SK-N-SH treated with all-trans-retinoic acid at 6 μM for 48 hours (cell line): Measurements from ENCODE around the gene SFXN5.

Experiments
- ATAC-seq: fragments of 200-7000 bp; cut with Tn5 transposase; 3 replicates; pipeline ENCODE4 v1.9.1; 2020; ENCODE audit warnings: mild to moderate bottlenecking, moderate library complexity
- ARNTL ChIP-seq: fragments of 450-650 bp; formaldehyde crosslinking; IDR thresholded peaks from 2 replicates; pipeline ENCODE4 v1.5.0; 2020; ENCODE audit warnings: low read depth, mild to moderate bottlenecking, moderate library complexity, borderline replicate concordance
- BACH2 ChIP-seq: fragments of 250-450 bp; sonication (Bioruptor Pico); IDR thresholded peaks from 2 replicates; pipeline ENCODE4 v1.9.0; 2021; ENCODE audit warnings: mild to moderate bottlenecking, borderline replicate concordance
- CREB5 ChIP-seq: fragments of 250-450 bp; sonication (Bioruptor Pico); IDR thresholded peaks from 2 replicates; pipeline ENCODE4 v1.5.1; 2020; ENCODE audit warnings: low read depth, mild to moderate bottlenecking, moderate library complexity
- CSDC2 ChIP-seq: fragments of 250-450 bp; sonication (Bioruptor Pico); IDR thresholded peaks from 2 replicates; pipeline ENCODE4 v1.5.0; 2020; ENCODE audit warnings: mild to moderate bottlenecking, moderate library complexity
- ESRRG ChIP-seq: fragments of 250-450 bp; sonication (Bioruptor Pico); IDR thresholded peaks from 2 replicates; pipeline ENCODE4 v1.6.1; 2021; ENCODE audit warnings: mild to moderate bottlenecking
- ISL1 ChIP-seq: fragments of 250-450 bp; sonication (Bioruptor Pico); IDR thresholded peaks from 2 replicates; pipeline ENCODE4 v2.1.2; 2022; ENCODE audit warnings: mild to moderate bottlenecking, moderate library complexity
- OSR1 ChIP-seq: fragments of 250-450 bp; sonication (Bioruptor Pico); IDR thresholded peaks from 2 replicates; pipeline ENCODE4 v1.8.0; 2022; ENCODE audit warnings: moderate library complexity, mild to moderate bottlenecking, inconsistent platforms
- PPARA ChIP-seq: fragments of 250-450 bp; sonication (Bioruptor Pico); IDR thresholded peaks from 2 replicates; pipeline ENCODE4 v1.5.0; 2020; ENCODE audit warnings: mild to moderate bottlenecking, borderline replicate concordance
- SNAI2 ChIP-seq: fragments of 250-450 bp; sonication (Bioruptor Pico); IDR thresholded peaks from 2 replicates; pipeline ENCODE4 v1.5.0; 2020; ENCODE audit warnings: mild to moderate bottlenecking, moderate library complexity
- TCF4 ChIP-seq: fragments of 250-450 bp; sonication (Bioruptor Pico); IDR thresholded peaks from 2 replicates; pipeline ENCODE4 v1.8.0; 2021; ENCODE audit warnings: mild to moderate bottlenecking, moderate library complexity, borderline replicate concordance
- TOX ChIP-seq: fragments of 250-450 bp; sonication (Bioruptor Pico); IDR thresholded peaks from 2 replicates; pipeline ENCODE4 v1.8.0; 2021; ENCODE audit warnings: mild to moderate bottlenecking, moderate library complexity, borderline replicate concordance
- ZC3H10 ChIP-seq: fragments of 250-450 bp; sonication (Bioruptor Pico); IDR thresholded peaks from 2 replicates; pipeline ENCODE4 v1.5.1; 2021; ENCODE audit warnings: mild to moderate bottlenecking, moderate library complexity
- ZFP30 ChIP-seq: fragments of 450-650 bp; formaldehyde crosslinking; IDR thresholded peaks from 2 replicates; pipeline ENCODE4 v1.5.0; 2022; ENCODE audit warnings: mild to moderate bottlenecking, moderate library complexity
- ZNF565 ChIP-seq: fragments of 450-650 bp; formaldehyde crosslinking; conservative IDR thresholded peaks from 2 replicates; pipeline ENCODE4 v1.5.0; 2020; ENCODE audit warnings: low read depth, mild to moderate bottlenecking, moderate library complexity
- ZNF70 ChIP-seq: fragments of 450-650 bp; formaldehyde crosslinking; IDR thresholded peaks from 2 replicates; pipeline ENCODE4 v1.5.0; 2020; ENCODE audit warnings: mild to moderate bottlenecking, moderate library complexity
- ZNF8 ChIP-seq: fragments of 450-650 bp; formaldehyde crosslinking; IDR thresholded peaks from 2 replicates; pipeline ENCODE4 v1.5.0; 2020; ENCODE audit warnings: mild to moderate bottlenecking, moderate library complexity
- TF ChIP-seq, protein P1 (sequence below): fragments of 250-450 bp; sonication (Bioruptor Pico); IDR thresholded peaks from 2 replicates; pipeline ENCODE4 v1.5.0; 2020; ENCODE audit warnings: mild to moderate bottlenecking, moderate library complexity
- TF ChIP-seq, protein P2 (sequence below): fragments of 250-450 bp; sonication (Bioruptor Pico); IDR thresholded peaks from 2 replicates; pipeline ENCODE4 v1.8.0; 2021; ENCODE audit warnings: low read depth, mild to moderate bottlenecking, moderate library complexity, borderline replicate concordance
- TF ChIP-seq, protein P3 (sequence below): fragments of 250-450 bp; sonication (Bioruptor Pico); IDR thresholded peaks from 2 replicates; pipeline ENCODE4 v1.5.1; 2021; ENCODE audit warnings: mild to moderate bottlenecking, moderate library complexity

Gene SFXN5

DNA sequence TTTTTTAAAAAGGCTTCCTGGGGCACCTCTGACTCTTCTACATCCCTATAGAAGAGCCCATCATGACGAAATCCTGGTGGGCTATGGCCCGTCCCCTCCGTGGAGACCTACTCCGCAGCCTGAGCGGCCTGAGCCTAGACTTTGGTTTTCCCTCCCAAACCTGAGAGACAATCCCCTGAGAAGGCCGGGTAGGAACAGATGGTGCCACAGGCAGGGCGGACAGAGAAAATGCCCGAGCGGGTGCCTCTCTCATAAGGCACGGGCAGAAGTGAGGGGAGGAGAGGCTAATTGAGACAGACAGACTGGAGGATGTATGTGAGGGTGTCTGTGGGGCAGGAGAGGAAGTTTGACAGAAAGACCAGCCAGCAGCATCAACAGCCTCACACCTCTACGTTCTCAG is 20.2 kb upstream of the SFXN5 start:
- TF ChIP-seq ZC3H10 (CRISPR knock-in tag), result no peak
- TF ChIP-seq ARNTL (CRISPR knock-in tag), result no peak
- TF ChIP-seq OSR1, result no peak
- no peak for TF ChIP-seq SNAI2 (CRISPR knock-in tag)
- TF ChIP-seq CSDC2 (CRISPR knock-in tag), result no peak
- no peak for TF ChIP-seq ZNF8 (CRISPR knock-in tag)
- TF ChIP-seq ZNF70 (CRISPR knock-in tag), result no peak
- TF ChIP-seq TCF4 (CRISPR knock-in tag), result no peak
- TF ChIP-seq ZNF565 (CRISPR knock-in tag), result no peak
- TF ChIP-seq ESRRG (CRISPR knock-in tag), result no peak
- TF ChIP-seq BACH2 (CRISPR knock-in tag), result no peak
- TF ChIP-seq, protein P1, sequence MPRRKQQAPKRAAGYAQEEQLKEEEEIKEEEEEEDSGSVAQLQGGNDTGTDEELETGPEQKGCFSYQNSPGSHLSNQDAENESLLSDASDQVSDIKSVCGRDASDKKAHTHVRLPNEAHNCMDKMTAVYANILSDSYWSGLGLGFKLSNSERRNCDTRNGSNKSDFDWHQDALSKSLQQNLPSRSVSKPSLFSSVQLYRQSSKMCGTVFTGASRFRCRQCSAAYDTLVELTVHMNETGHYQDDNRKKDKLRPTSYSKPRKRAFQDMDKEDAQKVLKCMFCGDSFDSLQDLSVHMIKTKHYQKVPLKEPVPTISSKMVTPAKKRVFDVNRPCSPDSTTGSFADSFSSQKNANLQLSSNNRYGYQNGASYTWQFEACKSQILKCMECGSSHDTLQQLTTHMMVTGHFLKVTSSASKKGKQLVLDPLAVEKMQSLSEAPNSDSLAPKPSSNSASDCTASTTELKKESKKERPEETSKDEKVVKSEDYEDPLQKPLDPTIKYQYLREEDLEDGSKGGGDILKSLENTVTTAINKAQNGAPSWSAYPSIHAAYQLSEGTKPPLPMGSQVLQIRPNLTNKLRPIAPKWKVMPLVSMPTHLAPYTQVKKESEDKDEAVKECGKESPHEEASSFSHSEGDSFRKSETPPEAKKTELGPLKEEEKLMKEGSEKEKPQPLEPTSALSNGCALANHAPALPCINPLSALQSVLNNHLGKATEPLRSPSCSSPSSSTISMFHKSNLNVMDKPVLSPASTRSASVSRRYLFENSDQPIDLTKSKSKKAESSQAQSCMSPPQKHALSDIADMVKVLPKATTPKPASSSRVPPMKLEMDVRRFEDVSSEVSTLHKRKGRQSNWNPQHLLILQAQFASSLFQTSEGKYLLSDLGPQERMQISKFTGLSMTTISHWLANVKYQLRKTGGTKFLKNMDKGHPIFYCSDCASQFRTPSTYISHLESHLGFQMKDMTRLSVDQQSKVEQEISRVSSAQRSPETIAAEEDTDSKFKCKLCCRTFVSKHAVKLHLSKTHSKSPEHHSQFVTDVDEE (CRISPR knock-in tag), result no peak
- TF ChIP-seq, protein P2, sequence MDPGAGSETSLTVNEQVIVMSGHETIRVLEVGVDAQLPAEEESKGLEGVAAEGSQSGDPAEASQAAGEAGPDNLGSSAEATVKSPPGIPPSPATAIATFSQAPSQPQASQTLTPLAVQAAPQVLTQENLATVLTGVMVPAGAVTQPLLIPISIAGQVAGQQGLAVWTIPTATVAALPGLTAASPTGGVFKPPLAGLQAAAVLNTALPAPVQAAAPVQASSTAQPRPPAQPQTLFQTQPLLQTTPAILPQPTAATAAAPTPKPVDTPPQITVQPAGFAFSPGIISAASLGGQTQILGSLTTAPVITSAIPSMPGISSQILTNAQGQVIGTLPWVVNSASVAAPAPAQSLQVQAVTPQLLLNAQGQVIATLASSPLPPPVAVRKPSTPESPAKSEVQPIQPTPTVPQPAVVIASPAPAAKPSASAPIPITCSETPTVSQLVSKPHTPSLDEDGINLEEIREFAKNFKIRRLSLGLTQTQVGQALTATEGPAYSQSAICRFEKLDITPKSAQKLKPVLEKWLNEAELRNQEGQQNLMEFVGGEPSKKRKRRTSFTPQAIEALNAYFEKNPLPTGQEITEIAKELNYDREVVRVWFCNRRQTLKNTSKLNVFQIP (CRISPR knock-in tag), result no peak
- no peak for TF ChIP-seq PPARA (CRISPR knock-in tag)
- no peak for TF ChIP-seq ZFP30 (CRISPR knock-in tag)
- TF ChIP-seq CREB5, result no peak

GRCh38 chr2:73091164-73091563 is 19.7 kb upstream of the SFXN5 start:
- TF ChIP-seq OSR1 (no peak), ZNF70 (CRISPR knock-in tag) (no peak), CREB5 (no peak), BACH2 (CRISPR knock-in tag) (no peak)
- ATAC-seq, result peak; percentile 18

More for the DNA sequence above, 20.2 kb upstream of the SFXN5 start:
- ATAC-seq, result no peak

GRCh38 chr2:73089270-73090030 is 17.9 kb upstream of the SFXN5 start:
- ATAC-seq, result peak; percentile 94
- TF ChIP-seq ISL1 (CRISPR knock-in tag) (peak; percentile 46; the same call in 1 of the 2 replicates), ZFP30 (CRISPR knock-in tag) (no peak)
- TF ChIP-seq, all 23 proteins: peak for 1

DNA sequence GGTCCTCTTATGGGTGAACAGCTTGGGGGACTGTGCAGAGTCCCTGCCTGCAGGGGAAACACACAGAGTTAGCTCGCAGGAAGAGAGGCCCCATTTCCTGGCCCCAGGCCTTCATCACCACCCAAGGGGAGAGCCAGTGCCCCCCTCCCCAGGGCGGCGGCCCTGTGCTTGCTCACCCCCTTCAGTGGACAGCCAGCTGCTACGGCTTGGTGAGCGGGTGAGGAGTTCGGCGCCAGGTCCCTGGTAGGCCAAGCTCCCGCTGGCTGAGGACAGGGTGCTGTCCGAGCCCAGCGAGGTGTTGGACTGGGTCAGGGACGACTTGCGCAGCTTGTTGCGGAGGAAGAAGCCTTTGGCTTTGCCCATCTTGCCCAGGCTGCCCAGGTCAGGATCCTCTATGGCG is 17.2 kb upstream of the SFXN5 start:
- ATAC-seq, result no peak
- TF ChIP-seq TCF4 (CRISPR knock-in tag) (no peak), BACH2 (CRISPR knock-in tag) (no peak)

- no peak for TF ChIP-seq ZFP30 (CRISPR knock-in tag)
- TF ChIP-seq ZNF565 (CRISPR knock-in tag), result no peak
- no peak for TF ChIP-seq ISL1 (CRISPR knock-in tag)
- no peak for TF ChIP-seq ARNTL (CRISPR knock-in tag)
- TF ChIP-seq, protein P3, sequence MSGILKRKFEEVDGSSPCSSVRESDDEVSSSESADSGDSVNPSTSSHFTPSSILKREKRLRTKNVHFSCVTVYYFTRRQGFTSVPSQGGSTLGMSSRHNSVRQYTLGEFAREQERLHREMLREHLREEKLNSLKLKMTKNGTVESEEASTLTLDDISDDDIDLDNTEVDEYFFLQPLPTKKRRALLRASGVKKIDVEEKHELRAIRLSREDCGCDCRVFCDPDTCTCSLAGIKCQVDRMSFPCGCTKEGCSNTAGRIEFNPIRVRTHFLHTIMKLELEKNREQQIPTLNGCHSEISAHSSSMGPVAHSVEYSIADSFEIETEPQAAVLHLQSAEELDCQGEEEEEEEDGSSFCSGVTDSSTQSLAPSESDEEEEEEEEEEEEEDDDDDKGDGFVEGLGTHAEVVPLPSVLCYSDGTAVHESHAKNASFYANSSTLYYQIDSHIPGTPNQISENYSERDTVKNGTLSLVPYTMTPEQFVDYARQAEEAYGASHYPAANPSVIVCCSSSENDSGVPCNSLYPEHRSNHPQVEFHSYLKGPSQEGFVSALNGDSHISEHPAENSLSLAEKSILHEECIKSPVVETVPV (CRISPR knock-in tag), result no peak
- no peak for TF ChIP-seq TOX (CRISPR knock-in tag)
- ATAC-seq, result no peak
These were observed 16.7 kb upstream of the SFXN5 start for GRCh38 chr2:73088211-73088610.
